Mucosa of stomach (tissue), 1 donor: ENCODE measurements around the gene CD247.

ENCODE experiments used
- H3K27me3 ChIP-seq: one replicate; pipeline ENCODE4 v1.7.0; 2013; ENCODE audit warnings: mild to moderate bottlenecking, low read length; ENCODE audit not compliant: control insufficient read depth, insufficient read depth
- H3K36me3 ChIP-seq: one replicate; pipeline ENCODE4 v1.7.0; 2013; ENCODE audit warnings: low read length; ENCODE audit not compliant: control insufficient read depth, insufficient read depth
- H3K4me1 ChIP-seq: one replicate; pipeline ENCODE4 v1.7.0; 2013; ENCODE audit warnings: mild to moderate bottlenecking, low read length; ENCODE audit not compliant: control insufficient read depth, insufficient read depth
- H3K4me3 ChIP-seq: one replicate; pipeline ENCODE4 v1.7.0; 2013; ENCODE audit warnings: low read length
- H3K9ac ChIP-seq: one replicate; pipeline ENCODE4 v1.7.0; 2013; ENCODE audit warnings: mild to moderate bottlenecking, low read length, moderate library complexity
- H3K9me3 ChIP-seq: one replicate; pipeline ENCODE4 v1.7.0; 2013; ENCODE audit warnings: mild to moderate bottlenecking, low read length, moderate library complexity; ENCODE audit not compliant: control insufficient read depth
- donor health status: Pancreatic carcinoma.

CD247 gene

GRCh38 chr1:167491586-167492461 is 26.5 kb downstream of the CD247 start:
- no peaks in the 10 kb centered on the region for H3K4me1 ChIP-seq
- H3K9me3 ChIP-seq, result no peaks in the 10 kb centered on the region
- H3K4me3 ChIP-seq, result no peak overlapping the region
- no peak overlapping the region for H3K9ac ChIP-seq
- no peaks in the 10 kb centered on the region for H3K36me3 ChIP-seq
- H3K27me3 ChIP-seq, result peaks cover 12% of the 10 kb centered on the region

- Histone ChIP-seq H3K4me1 (no peaks in the 10 kb centered on the region), H3K36me3 (no peaks in the 10 kb centered on the region), H3K9ac (no peak overlapping the region), H3K4me3 (no peak overlapping the region), H3K9me3 (no peaks in the 10 kb centered on the region), H3K27me3 (peaks cover 12% of the 10 kb centered on the region)
These were observed 27.6 kb downstream of the CD247 start for GRCh38 chr1:167490765-167491164.

- Histone ChIP-seq H3K27me3 (peaks cover 6% of the 10 kb centered on the region), H3K36me3 (no peaks in the 10 kb centered on the region), H3K9me3 (no peaks in the 10 kb centered on the region), H3K9ac (no peak overlapping the region), H3K4me3 (no peak overlapping the region), H3K4me1 (no peaks in the 10 kb centered on the region)
These were observed 28.6 kb downstream of the CD247 start for GRCh38 chr1:167489571-167490340.

GRCh38 chr1:167488786-167489185 is 29.5 kb downstream of the CD247 start:
- Histone ChIP-seq H3K4me1 (no peaks in the 10 kb centered on the region), H3K9ac (no peak overlapping the region), H3K27me3 (no peaks in the 10 kb centered on the region), H3K36me3 (no peaks in the 10 kb centered on the region), H3K9me3 (no peaks in the 10 kb centered on the region), H3K4me3 (no peak overlapping the region)

- H3K36me3 ChIP-seq, result no peaks in the 10 kb centered on the region
- no peaks in the 10 kb centered on the region for H3K9me3 ChIP-seq
- no peaks in the 10 kb centered on the region for H3K27me3 ChIP-seq
- H3K9ac ChIP-seq, result no peak overlapping the region
- no peak overlapping the region for H3K4me3 ChIP-seq
- H3K4me1 ChIP-seq, result no peaks in the 10 kb centered on the region
These were observed 30.7 kb downstream of the CD247 start for GRCh38 chr1:167487614-167488013.

- Histone ChIP-seq H3K4me3 (no peak overlapping the region), H3K27me3 (no peaks in the 10 kb centered on the region), H3K9ac (no peak overlapping the region), H3K9me3 (no peaks in the 10 kb centered on the region), H3K4me1 (no peaks in the 10 kb centered on the region), H3K36me3 (no peaks in the 10 kb centered on the region)
These were observed 32.1 kb downstream of the CD247 start for GRCh38 chr1:167486090-167486824.

GRCh38 chr1:167484726-167485502 is 33.4 kb downstream of the CD247 start:
- no peaks in the 10 kb centered on the region for H3K9me3 ChIP-seq
- H3K27me3 ChIP-seq, result no peaks in the 10 kb centered on the region
- H3K4me1 ChIP-seq, result no peaks in the 10 kb centered on the region
- no peaks in the 10 kb centered on the region for H3K36me3 ChIP-seq
- H3K9ac ChIP-seq, result no peak overlapping the region
- H3K4me3 ChIP-seq, result no peak overlapping the region

- Histone ChIP-seq H3K4me1 (no peaks in the 10 kb centered on the region), H3K4me3 (no peak overlapping the region), H3K36me3 (no peaks in the 10 kb centered on the region), H3K9me3 (no peaks in the 10 kb centered on the region), H3K27me3 (no peaks in the 10 kb centered on the region), H3K9ac (no peak overlapping the region)
These were observed 34.5 kb downstream of the CD247 start for GRCh38 chr1:167483790-167484189.

- H3K4me1 ChIP-seq, result no peaks in the 10 kb centered on the region
- H3K36me3 ChIP-seq, result no peaks in the 10 kb centered on the region
- H3K27me3 ChIP-seq, result no peaks in the 10 kb centered on the region
- no peak overlapping the region for H3K9ac ChIP-seq
- H3K9me3 ChIP-seq, result no peaks in the 10 kb centered on the region
- H3K4me3 ChIP-seq, result no peak overlapping the region
These were observed 36.1 kb downstream of the CD247 start for GRCh38 chr1:167482184-167482583.

- H3K4me1 ChIP-seq, result no peaks in the 10 kb centered on the region
- no peak overlapping the region for H3K9ac ChIP-seq
- no peaks in the 10 kb centered on the region for H3K36me3 ChIP-seq
- H3K9me3 ChIP-seq, result no peaks in the 10 kb centered on the region
- no peaks in the 10 kb centered on the region for H3K27me3 ChIP-seq
- no peak overlapping the region for H3K4me3 ChIP-seq
These were observed 38.9 kb downstream of the CD247 start for GRCh38 chr1:167479331-167479979.

- Histone ChIP-seq H3K4me1 (no peaks in the 10 kb centered on the region), H3K9me3 (no peaks in the 10 kb centered on the region), H3K27me3 (no peaks in the 10 kb centered on the region), H3K36me3 (no peaks in the 10 kb centered on the region), H3K4me3 (no peak overlapping the region), H3K9ac (no peak overlapping the region)
These were observed 40.3 kb downstream of the CD247 start for GRCh38 chr1:167477986-167478385.
